ENCODE data around the gene FNDC8.
"Not testable (repeated sequence)": the region's sequence is repeated elsewhere in the genome, so short reads cannot be mapped to it uniquely, and the experiment has no call there.

FNDC8 gene

DNA sequence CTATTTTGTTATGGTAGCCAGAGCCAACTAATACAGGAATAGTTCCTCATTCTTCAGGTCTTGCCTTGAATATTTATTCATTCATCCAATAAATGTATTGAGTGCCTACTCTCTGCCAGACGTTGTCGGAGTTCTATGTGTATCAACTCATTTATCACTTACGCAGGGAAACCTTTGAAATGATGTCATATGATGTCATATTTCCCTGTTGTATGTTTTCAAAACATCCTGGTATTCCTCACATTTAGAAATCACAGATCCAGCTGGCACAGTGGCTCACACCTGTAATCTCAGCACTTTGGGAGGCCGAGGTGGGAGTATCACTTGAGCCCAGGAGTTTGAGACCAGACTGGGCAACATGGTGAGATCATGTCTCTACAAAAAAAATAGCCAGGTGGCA lies 23.4 kb downstream of the FNDC8 start:
- peaks cover 2% of the 10 kb centered on the region for H3K36me3 ChIP-seq (ENCODE audit: control insufficient read depth, insufficient read depth, low read length)
- H3K9me3 ChIP-seq (ENCODE audit: control insufficient read depth, insufficient read depth, low read length) = no peaks in the 10 kb centered on the region
- H3K9ac ChIP-seq (ENCODE audit: low read depth, low read length) = no peak overlapping the region
- no peaks in the 10 kb centered on the region for H3K4me1 ChIP-seq (ENCODE audit: control insufficient read depth, insufficient read depth, low read length)
- H3K4me3 ChIP-seq (ENCODE audit: low read depth, low read length) = no peak overlapping the region
- H3K27me3 ChIP-seq (ENCODE audit: control insufficient read depth, insufficient read depth, low read length) = no peaks in the 10 kb centered on the region
- no peak overlapping the region for H3K27ac ChIP-seq (ENCODE audit: low read depth, low read length)

GRCh38 chr17:35146214-35146833 lies 24.9 kb downstream of the FNDC8 start:
- no peaks in the 10 kb centered on the region for H3K27me3 ChIP-seq (ENCODE audit: control insufficient read depth, insufficient read depth, low read length)
- no peak overlapping the region for H3K9ac ChIP-seq (ENCODE audit: low read depth, low read length)
- H3K9me3 ChIP-seq (ENCODE audit: control insufficient read depth, insufficient read depth, low read length) = no peaks in the 10 kb centered on the region
- no peak overlapping the region for H3K4me3 ChIP-seq (ENCODE audit: low read depth, low read length)
- H3K36me3 ChIP-seq (ENCODE audit: control insufficient read depth, insufficient read depth, low read length) = no peaks in the 10 kb centered on the region
- no peak overlapping the region for H3K27ac ChIP-seq (ENCODE audit: low read depth, low read length)
- no peaks in the 10 kb centered on the region for H3K4me1 ChIP-seq (ENCODE audit: control insufficient read depth, insufficient read depth, low read length)

DNA sequence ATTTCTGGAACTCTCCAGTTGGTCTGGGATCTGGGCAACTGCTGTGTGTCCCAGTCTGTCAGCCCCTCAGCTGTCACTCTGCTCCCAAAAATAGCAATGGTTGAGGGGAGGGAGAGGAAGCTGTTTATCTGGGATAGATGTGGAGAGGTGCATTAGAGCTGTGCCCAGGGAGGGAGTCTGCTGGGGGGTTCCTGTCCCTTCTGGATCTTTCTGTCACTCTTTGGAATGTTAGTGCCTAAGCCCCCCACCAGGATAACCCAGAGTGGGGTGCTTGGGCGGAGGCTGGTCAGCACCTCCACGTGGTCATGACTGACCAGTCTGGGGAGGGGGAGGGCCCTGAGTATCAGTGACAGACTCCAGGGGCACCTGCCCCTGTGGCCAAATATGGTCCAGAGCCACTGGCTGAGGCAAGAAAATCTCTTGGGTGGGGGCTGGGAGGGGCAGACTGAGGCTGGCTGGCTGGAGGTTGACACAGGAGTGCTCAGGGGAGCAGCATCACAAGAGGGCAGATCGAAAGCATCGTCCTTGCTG lies 26.0 kb downstream of the FNDC8 start, which contains the start of gene UNC45B:
UNC45B (plus strand) TSS at position 443 of the 531 bp plus-strand sequence. CDS start 447 bp downstream, outside the sequence.
- Histone ChIP-seq H3K9ac (ENCODE audit: low read depth, low read length) (no peak within 1 kb of the TSS), H3K4me1 (ENCODE audit: control insufficient read depth, insufficient read depth, low read length) (no peaks in the 10 kb centered on the region), H3K27me3 (ENCODE audit: control insufficient read depth, insufficient read depth, low read length) (no peaks in the 10 kb centered on the region), H3K27ac (ENCODE audit: low read depth, low read length) (no peak within 1 kb of the TSS), H3K4me3 (ENCODE audit: low read depth, low read length) (no peak within 1 kb of the TSS), H3K9me3 (ENCODE audit: control insufficient read depth, insufficient read depth, low read length) (no peaks in the 10 kb centered on the region), H3K36me3 (ENCODE audit: control insufficient read depth, insufficient read depth, low read length) (no peaks in the 10 kb centered on the region)

DNA sequence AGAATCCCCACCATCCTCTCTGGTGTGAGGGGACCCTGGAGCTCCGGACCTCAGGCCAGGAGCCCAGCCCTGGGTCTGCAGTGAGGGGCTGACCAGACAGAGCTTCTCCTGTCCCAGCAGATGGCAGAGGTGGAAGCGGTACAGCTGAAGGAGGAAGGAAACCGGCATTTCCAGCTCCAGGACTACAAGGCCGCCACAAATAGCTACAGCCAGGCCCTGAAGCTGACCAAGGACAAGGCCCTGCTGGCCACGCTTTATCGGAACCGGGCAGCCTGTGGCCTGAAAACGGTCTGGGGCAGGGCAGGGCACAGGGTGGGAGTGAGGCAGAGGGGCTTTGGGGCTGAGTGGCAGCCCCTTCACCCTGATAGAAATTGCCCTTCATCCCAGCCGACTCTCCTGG lies 26.7 kb downstream of the FNDC8 start:
- Histone ChIP-seq H3K27me3 (ENCODE audit: control insufficient read depth, insufficient read depth, low read length) (no peaks in the 10 kb centered on the region), H3K9ac (ENCODE audit: low read depth, low read length) (no peak overlapping the region), H3K27ac (ENCODE audit: low read depth, low read length) (no peak overlapping the region), H3K4me3 (ENCODE audit: low read depth, low read length) (no peak overlapping the region), H3K36me3 (ENCODE audit: control insufficient read depth, insufficient read depth, low read length) (no peaks in the 10 kb centered on the region), H3K9me3 (ENCODE audit: control insufficient read depth, insufficient read depth, low read length) (no peaks in the 10 kb centered on the region), H3K4me1 (ENCODE audit: control insufficient read depth, insufficient read depth, low read length) (no peaks in the 10 kb centered on the region)

GRCh38 chr17:35149941-35150340 lies 28.5 kb downstream of the FNDC8 start:
- Histone ChIP-seq H3K36me3 (ENCODE audit: control insufficient read depth, insufficient read depth, low read length) (no peaks in the 10 kb centered on the region), H3K27me3 (ENCODE audit: control insufficient read depth, insufficient read depth, low read length) (no peaks in the 10 kb centered on the region), H3K27ac (ENCODE audit: low read depth, low read length) (no peak overlapping the region), H3K9ac (ENCODE audit: low read depth, low read length) (no peak overlapping the region), H3K4me1 (ENCODE audit: control insufficient read depth, insufficient read depth, low read length) (no peaks in the 10 kb centered on the region), H3K4me3 (ENCODE audit: low read depth, low read length) (no peak overlapping the region), H3K9me3 (ENCODE audit: control insufficient read depth, insufficient read depth, low read length) (no peaks in the 10 kb centered on the region)

DNA sequence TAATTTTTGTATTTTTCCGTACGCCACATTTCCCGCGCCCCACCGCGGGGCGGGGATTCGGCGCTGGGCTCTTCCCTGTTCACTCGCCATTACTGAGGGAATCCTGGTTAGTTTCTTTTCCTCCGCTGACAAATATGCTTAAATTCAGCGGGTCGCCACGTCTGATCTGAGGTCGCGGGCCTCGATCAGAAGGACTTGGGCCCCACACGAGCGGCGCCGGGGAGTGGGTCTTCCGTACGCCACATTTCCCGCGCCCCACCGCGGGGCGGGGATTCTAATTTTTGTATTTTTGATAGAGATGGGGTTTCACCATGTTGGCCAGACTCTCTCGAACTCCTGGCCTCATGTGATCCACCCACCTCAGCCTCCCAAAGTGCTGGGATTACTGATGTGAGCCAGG lies 29.7 kb downstream of the FNDC8 start:
- H3K36me3 ChIP-seq (ENCODE audit: control insufficient read depth, insufficient read depth, low read length); H3K4me3 ChIP-seq (ENCODE audit: low read depth, low read length); H3K27me3 ChIP-seq (ENCODE audit: control insufficient read depth, insufficient read depth, low read length); H3K27ac ChIP-seq (ENCODE audit: low read depth, low read length); H3K9ac ChIP-seq (ENCODE audit: low read depth, low read length); H3K4me1 ChIP-seq (ENCODE audit: control insufficient read depth, insufficient read depth, low read length); H3K9me3 ChIP-seq (ENCODE audit: control insufficient read depth, insufficient read depth, low read length): not testable (repeated sequence)

DNA sequence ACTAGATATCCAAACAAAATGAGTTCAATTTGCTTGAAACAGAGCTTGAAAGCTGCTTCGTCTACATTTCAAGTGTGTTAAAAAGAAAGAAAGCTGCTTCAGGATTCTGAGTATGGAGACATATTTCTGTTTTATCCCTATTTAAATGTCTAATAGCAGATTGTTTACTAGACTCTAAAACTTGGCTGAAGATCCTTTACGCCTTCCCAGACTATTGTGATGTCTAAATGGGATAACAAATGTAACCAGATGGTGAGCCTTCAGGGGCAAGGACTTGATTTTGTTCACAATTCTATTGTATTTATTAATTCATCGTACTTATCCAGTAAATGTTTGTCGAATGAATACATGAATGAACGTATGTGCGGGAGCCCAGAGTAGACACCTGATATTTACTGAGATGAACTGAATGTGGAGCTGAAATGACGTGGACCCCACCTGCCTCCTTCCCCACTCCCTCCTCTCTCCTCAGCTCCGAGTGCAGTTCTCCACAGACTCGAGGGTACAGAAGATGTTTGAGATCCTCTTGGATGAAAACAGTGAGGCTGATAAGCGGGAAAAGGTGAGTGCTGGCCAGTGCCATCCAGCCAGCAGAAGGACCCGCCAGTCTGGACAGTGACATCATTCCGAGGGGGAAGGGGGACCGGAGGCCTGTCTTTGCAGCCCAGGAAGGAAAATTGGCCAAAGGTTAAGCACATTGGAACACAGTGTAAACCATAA lies 31.2 kb downstream of the FNDC8 start:
- no peak overlapping the region for H3K9ac ChIP-seq (ENCODE audit: low read depth, low read length)
- no peak overlapping the region for H3K27ac ChIP-seq (ENCODE audit: low read depth, low read length)
- H3K36me3 ChIP-seq (ENCODE audit: control insufficient read depth, insufficient read depth, low read length) = no peaks in the 10 kb centered on the region
- H3K4me3 ChIP-seq (ENCODE audit: low read depth, low read length) = no peak overlapping the region
- no peaks in the 10 kb centered on the region for H3K4me1 ChIP-seq (ENCODE audit: control insufficient read depth, insufficient read depth, low read length)
- H3K9me3 ChIP-seq (ENCODE audit: control insufficient read depth, insufficient read depth, low read length) = no peaks in the 10 kb centered on the region
- no peaks in the 10 kb centered on the region for H3K27me3 ChIP-seq (ENCODE audit: control insufficient read depth, insufficient read depth, low read length)

GRCh38 chr17:35154196-35155165 lies 33.1 kb downstream of the FNDC8 start:
- no peak overlapping the region for H3K4me3 ChIP-seq (ENCODE audit: low read depth, low read length)
- no peak overlapping the region for H3K27ac ChIP-seq (ENCODE audit: low read depth, low read length)
- H3K27me3 ChIP-seq (ENCODE audit: control insufficient read depth, insufficient read depth, low read length) = no peaks in the 10 kb centered on the region
- no peak overlapping the region for H3K9ac ChIP-seq (ENCODE audit: low read depth, low read length)
- H3K9me3 ChIP-seq (ENCODE audit: control insufficient read depth, insufficient read depth, low read length) = no peaks in the 10 kb centered on the region
- no peaks in the 10 kb centered on the region for H3K36me3 ChIP-seq (ENCODE audit: control insufficient read depth, insufficient read depth, low read length)
- H3K4me1 ChIP-seq (ENCODE audit: control insufficient read depth, insufficient read depth, low read length) = no peaks in the 10 kb centered on the region

- H3K9me3 ChIP-seq (ENCODE audit: control insufficient read depth, insufficient read depth, low read length) = no peaks in the 10 kb centered on the region
- H3K36me3 ChIP-seq (ENCODE audit: control insufficient read depth, insufficient read depth, low read length) = no peaks in the 10 kb centered on the region
- no peaks in the 10 kb centered on the region for H3K27me3 ChIP-seq (ENCODE audit: control insufficient read depth, insufficient read depth, low read length)
- no peak overlapping the region for H3K4me3 ChIP-seq (ENCODE audit: low read depth, low read length)
- no peak overlapping the region for H3K27ac ChIP-seq (ENCODE audit: low read depth, low read length)
- H3K9ac ChIP-seq (ENCODE audit: low read depth, low read length) = no peak overlapping the region
- no peaks in the 10 kb centered on the region for H3K4me1 ChIP-seq (ENCODE audit: control insufficient read depth, insufficient read depth, low read length)
Measured at GRCh38 chr17:35155246-35155645, 33.8 kb downstream of the FNDC8 start.

DNA sequence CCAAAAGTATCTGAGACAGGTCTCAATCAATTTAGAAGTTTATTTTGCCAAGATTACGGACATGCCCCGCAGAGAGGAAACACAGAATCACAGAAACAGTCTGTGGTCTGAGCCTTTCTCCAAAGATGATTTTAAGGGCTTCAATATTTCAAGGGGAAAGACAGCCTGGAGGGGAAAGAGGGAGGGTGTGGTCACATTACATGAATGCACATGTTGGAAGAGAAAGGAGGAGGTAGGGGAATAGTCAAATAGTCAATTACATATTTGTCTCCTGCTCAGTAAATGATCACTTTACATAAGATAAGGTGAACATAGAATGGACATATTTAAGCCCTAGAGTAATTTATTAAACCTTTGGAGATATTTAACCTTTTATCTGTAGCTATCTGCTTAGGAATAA lies 38.5 kb downstream of the FNDC8 start:
- Histone ChIP-seq H3K27ac (ENCODE audit: low read depth, low read length) (no peak overlapping the region), H3K27me3 (ENCODE audit: control insufficient read depth, insufficient read depth, low read length) (no peaks in the 10 kb centered on the region), H3K9me3 (ENCODE audit: control insufficient read depth, insufficient read depth, low read length) (no peaks in the 10 kb centered on the region), H3K4me3 (ENCODE audit: low read depth, low read length) (no peak overlapping the region), H3K9ac (ENCODE audit: low read depth, low read length) (no peak overlapping the region), H3K36me3 (ENCODE audit: control insufficient read depth, insufficient read depth, low read length) (no peaks in the 10 kb centered on the region), H3K4me1 (ENCODE audit: control insufficient read depth, insufficient read depth, low read length) (0 out of 2 replicates have a peak, but pooled peaks cover 3% of the 10 kb centered on the region)
